ACHN (cell line): ENCODE measurements around the gene MAB21L4.

ENCODE experiments used
- DNase-seq: peaks from one replicate; pipeline ENCODE4 v3.0.0-alpha.2; 2015
- in situ Hi-C: cut with HindIII; loops from 2 replicates; pipeline ENCODE4 v1.10.0; 2017; ENCODE audit warnings: low sequenced_read_pairs, low pct_ligation_motif_present, low pct_unique_long_range_greater_than_20kb

Gene MAB21L4

DNA sequence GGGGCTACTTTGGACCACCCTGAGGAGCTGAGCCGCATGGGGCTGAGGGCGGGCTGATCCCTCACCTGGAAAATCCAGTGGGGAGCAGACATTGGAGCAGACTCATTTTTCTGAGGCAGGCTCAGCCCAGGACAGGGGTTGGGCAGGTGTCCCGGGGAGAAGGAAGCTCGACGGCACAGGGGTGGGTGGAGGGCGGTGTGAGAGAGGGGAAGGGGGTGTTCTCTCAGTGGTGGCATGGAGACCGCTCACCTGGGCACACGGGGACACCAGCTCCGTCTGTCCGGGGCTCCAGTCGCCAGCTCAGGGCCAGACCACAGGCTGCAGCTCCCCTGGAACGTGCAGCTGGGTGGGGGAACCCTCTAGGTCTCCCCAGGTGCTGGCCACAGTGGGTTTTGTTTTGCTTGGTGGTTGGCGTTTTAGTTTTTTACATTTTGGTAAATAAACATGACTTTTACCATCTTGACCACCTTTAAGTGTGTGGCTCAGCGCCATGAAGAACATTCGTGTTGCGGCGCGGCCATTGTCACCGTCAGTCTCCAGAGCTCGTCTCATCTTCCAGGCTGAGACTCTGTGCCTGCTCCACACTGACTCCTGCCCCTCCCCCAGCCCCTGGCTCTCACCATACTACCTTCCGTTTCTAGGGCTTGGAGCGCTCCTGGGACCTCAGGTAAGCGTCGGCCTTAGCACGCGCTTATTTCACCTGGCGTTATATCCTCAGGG lies 4.3 kb upstream of the MAB21L4 start:
- no peak for DNase-seq
- in situ Hi-C loops = no loop called here

DNA sequence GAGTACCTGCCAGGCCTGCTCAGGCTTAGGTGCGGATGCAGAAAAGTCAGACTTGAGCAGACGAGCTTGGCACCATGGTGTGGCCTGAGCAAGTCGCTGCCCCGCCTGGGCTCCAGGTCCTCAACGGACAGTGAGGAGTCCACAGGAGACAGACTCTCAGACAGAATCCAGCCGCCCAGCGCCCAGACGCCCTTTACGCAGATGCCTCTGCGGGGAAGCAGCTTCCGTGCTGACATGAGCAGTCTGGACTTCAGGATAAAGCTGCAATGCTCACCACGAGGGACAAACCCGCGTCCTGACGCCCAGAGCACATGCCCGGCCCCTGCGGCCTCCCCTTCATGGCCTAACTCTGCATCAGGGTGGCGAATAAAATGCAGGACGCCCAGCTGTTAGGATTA lies 3.5 kb upstream of the MAB21L4 start:
- in situ Hi-C loops = no loop called here
- DNase-seq = no peak

DNA sequence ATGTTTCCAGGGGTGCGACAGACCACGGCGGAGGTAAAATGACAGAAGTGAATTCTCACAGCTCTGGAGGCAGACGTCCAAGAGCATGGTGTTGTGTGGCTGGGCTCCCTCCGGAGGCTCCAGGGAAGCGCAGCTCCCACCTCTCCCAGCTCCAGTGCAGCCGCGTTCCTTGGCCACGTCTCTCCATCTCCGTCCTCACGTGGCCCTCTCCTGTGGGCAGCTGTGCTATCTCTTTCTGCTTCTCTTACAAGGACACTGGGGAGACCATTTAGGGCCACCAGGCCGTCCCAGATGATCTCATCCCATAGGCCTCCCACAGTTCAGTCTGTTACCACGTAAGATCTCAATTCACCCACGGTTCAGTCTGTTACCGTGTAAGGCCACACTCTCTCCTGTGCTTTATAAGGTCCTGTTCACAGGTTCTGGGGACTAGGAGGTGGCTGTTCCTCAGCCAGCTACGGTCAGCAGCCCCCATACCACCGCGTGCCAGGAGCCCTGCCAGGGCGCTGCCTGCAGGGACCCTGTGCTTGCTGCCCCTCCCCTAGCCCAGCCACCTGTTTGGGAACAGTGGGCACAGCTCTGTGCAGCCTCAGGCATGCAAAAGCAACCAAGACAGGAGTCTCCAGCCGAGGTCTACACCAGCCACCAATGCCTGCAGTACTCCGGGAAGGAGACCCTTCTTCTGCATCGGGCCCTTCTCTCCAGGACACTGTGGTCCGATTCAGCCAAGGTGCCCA lies 2.9 kb upstream of the MAB21L4 start:
- DNase-seq = no peak
- in situ Hi-C loops = no loop called here

DNA sequence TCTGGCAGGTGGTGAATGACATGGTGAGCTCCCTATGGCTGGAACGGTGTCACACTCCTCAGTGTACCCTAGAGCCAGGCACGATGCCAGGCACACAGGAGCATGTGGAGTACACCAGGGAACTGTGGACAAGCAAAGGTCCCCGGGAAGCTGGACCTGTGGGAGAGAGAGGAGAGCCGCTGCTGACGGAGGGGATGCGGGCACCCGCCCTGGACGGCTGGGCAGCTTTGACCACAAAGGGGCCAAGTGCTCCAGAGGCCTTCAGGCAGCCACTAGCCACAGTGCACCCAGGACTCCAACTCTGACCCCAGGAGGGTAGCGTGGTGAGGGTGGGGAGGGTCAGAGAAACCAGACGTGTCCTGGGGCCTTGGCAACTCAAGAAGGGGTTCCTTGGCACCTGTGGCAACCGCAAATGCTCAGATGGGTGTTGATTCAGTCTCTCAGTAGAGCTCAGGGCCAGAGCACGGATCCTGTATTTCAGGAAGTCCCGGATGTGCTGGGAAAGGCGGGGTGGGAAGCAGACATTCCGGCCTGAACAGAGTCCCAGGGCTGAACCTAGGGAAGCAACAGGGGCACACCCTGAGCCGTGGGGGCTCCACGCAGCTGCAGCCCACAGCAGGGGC lies 2.3 kb upstream of the MAB21L4 start:
- no peak for DNase-seq
- in situ Hi-C loops = no loop called here

DNA sequence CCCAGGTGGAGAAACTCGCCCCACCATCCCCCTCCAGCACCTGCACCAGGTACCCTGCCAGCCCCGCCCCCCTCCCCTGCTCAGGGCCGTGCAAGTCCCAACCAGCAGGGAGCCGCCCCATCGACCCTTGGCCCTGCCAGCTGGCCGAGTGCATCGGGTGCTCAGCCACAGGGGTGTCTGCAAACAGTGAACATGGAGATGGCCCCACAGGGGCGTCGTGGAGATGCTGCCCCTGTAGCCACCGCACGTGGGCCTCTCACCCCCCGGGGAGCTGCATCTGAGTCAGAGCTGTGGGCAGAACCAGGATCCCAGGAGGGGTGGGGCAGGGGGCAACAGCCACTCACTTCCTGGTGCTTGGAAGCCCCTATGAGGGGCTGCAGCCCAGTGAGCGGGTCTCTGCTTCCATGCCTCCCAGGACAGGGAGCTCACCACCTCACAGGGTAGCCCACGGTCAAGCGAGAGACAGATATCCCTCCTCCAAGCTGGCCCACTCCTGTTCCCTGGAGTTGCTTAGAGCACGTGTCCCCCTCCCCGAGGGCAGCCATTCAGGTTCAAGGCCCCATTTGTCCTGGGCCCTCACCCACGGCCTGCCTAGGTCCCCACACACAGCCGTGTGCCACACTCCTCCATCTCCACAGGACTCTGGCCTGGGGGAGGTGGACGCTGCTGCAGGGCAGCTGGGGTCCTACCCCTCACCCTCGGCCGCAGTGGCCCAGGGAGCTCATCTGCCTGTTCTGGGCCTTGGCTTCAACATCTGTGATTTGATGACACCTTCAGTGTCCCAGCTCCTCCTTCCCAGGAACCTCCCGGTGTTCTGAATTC lies 1.1 kb upstream of the MAB21L4 start:
- in situ Hi-C loops = no loop called here
- DNase-seq = no peak

DNA sequence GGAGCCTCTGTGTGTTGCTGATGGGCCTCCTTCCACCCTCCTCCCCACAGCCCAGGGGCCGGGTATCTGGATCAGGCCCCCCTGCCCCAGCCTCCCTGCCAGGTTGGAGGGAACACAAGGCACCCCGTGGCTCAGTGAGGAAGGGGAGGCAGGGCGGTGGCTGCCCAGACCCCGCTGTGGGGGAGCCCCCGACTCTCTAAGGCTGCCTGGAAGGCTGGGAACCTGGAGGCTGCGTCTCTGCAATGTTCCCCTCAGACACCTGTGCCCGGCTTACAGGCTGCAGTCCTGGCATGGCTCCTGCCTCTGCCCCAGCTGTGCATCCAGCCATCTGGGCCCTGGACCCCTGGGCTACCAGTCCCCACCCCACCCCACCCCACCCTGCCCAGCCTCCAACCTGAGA lies 438 bp upstream of the MAB21L4 start:
- in situ Hi-C loops = no loop called here

DNA sequence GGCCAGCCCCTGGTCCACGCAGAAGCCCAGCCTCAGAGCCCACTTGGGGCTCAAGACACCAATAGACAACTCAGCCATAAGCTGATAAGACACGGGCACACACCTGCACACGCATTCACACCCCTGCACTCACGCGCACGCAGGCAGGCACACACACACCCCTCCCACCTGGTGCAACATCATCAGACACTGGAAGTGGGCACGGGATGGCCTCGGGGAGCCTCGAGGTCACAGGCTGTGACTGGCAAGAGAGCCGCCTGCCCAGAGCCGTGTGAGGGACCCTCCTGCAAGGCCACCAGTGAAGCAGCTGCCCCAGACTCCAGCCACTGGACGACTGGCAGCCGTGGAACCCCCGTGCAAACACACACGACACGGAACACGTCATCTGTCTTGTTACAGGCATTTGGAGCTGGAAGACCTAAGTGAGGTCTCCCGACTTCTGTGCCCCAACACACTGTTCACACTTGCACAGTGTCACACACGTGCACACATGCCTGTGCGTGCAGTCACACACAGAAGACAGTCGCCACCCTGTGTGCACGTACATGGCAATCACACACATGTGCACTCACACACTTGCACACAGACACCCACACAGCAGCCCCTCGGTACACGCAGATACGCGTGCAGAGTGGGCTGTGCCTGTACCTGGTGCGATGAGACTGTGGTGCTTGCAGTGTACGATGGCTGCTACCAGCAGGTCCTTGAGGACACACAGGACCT lies 959 bp downstream of the MAB21L4 start:
- in situ Hi-C loops = no loop called here
- DNase-seq = no peak

More for the DNA sequence above, 438 bp upstream of the MAB21L4 start:
- no peak for DNase-seq

DNA sequence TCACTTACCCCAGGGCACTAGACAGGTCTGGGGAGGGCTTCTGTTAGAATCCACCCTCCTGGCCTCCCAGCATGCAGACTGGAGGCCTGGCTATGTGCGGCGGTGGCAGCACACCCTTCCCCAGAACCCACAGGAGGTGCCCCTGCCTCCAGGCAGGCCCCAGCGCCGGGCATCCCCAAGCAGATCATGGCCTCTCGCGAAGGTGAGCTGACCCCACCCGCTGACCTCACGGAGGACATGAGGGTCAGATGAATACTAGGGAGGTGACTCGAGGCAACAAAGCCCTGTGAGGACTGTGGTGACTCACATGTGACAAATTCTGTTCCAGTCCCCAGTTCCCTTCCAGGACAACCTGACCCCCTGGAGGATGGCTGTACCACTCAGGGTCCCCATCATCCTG lies 1.9 kb downstream of the MAB21L4 start:
- no peak for DNase-seq
- in situ Hi-C loops = no loop called here

DNA sequence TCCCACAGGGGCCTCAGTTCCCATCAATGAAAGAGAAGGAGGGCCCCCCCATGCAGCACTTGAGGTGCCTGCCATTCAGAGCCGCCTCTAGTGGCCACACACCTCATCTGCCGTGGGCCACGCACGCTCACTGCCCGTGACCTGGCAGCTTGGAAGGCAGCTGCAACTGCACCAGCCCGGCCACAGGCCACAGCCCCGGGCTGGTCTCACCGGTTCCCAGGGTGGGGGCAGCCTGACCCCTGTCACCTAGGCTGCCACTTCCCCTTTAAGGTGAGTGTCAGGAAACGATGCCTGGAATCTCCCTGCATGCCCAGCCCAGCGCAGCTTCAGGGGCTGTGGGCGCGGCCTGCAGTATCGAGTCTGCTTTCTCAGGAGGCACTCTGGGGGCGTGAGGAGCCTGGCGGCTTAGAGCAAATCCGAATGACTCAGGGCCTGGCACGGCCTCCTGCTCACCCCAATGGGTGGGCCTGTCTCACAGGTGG lies 2.6 kb downstream of the MAB21L4 start:
- no peak for DNase-seq
- in situ Hi-C loops = no loop called here

DNA sequence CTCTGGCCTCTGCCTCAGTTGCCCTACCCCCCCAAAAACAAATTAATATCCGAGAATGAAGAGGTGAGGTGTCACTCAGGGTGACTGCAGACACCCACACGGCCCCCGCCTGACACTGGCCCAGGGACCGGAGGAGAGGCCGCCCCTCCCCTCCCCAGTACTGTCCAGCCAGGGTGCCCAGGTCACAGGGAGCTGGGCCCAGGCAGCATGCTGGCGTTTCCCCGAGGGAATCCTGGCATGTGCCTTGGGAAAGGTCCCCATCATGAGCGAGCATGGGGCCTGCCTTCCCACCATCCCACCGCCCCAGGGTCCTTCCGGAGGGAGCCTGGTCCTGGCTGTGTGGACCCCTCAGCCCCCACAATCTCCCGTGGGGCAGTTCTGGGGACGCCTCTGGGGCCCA lies 3.0 kb downstream of the MAB21L4 start:
- no peak for DNase-seq
- in situ Hi-C loops = no loop called here

DNA sequence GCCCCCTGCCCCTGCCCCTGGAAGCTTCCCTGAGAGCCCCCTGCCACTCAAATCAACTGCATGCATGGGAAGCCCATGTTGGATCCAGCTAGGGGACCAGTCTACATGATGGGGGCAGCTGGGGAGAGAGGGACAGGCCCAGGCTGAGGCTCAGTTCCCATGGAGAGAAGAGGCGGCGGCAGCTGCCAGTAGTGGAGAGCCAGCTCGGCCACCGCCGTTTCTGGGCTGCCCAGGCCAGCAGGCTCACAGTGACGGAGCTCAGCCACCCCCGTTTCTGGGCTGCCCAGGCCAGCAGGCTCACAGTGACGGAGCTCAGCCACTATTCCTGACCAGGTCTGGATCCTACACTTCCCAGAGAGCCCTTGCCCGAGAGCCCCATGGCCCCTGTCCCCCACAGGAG lies 3.6 kb downstream of the MAB21L4 start:
- no peak for DNase-seq
- in situ Hi-C loops = no loop called here

DNA sequence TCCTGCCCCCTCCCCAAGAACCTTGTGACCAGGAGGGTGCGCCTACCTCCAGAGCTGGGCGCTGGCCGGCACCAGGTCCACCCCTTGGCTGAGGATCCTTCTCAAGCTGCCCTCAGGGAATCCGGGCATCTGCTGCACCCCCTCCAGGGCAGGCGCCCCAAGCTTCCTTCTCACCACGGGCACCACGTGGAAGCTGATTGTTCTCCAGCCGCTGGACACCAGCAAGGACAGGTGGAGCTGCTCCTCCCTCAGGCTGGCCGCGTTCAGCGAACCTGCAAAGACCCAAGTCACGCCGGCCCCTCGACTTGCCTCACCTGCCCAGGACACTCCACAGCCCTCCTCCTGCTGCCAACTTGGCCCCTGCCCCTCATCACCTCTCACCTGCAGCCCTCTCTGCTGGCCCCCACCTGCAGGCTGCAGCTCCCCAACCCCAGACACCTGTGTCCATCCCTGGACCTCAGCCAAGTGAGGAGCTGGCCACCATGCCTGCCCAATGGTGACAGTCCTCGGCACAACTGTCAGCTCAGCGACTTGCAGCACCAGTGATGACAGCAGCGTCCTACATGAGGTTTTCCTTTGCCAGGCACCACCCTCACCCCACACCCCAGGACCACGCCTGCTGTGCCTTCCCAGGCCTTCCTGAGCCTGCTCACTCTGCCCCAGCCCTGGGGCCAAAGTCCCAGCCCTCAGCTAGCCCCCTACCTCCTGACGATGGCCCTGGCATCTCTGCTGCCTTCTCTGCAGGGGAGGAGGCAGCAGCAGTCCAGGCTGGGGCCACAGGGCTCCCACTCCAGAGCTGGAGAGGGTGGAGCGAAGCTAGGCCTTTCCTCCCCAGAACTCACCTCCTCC lies 4.2 kb downstream of the MAB21L4 start:
- in situ Hi-C loops = no loop called here

DNA sequence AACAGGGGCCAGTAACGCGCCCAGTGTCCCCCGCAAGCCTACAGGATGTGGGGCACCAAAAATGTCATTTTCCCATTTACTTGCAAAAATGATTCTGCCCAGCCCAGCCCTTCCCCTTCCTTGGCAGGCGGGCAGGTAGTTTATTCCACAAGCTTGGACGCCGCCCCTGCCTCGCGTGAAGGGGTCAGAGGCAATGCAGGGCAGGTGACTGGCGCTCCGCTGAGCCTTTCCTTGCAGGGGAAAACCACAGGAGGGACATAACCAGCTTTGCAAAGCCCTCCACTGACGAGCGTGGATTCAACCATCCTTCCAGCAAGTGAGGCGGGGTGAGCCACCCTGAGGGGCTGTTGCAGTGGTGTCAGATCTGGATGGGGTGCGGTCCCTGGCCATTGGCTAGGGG lies 5.3 kb downstream of the MAB21L4 start:
- in situ Hi-C loops = no loop called here
- no peak for DNase-seq

More for the DNA sequence above, 4.2 kb downstream of the MAB21L4 start:
- no peak for DNase-seq

DNA sequence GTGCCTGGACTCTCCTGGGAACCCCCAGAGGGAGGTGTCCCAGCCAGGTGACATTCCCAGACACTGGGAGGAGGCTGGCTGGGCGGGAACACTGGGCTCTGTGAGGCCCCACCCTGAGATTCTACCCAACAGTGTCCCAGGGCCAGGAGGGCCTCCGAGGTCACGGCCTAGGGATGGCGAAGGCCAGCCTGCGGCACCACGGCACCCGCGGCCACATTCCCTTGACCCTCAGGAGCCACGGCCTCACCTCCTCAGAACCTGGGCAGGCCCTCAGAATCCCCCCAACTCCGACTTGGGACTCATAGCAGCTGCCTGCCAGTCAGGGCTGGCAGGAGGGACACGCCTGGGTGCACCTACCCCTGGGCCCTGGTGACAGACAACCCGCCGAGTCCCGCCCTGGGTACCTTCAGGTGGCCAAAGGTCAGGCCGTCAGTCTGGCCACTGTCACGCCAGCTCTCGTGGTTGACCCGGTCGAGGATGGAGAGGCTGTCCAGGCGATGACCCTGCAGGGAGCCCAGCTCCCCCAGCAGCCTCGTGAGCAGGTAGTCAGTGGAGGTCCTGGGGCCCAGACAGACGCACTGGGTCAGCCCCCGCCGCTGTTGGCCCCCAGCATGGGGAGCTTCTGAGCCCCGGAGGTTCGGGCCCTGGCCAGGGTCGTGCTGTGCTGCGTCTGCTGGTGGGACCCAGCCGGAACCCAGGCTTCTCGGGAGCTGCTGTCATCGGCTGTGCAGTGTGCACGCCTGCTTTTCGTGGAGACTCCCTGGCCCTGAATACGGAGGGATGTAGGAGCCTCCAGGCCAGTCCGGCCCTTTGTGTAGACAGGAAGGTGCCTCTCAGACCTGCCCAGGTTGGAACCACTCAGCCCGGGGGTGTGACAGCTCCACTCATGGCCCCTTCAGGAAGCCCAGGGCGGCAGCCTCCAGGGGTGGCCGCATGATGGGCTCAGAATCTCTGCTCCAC lies 6.1 kb downstream of the MAB21L4 start:
- DNase-seq = no peak
- in situ Hi-C loops = no loop called here

DNA sequence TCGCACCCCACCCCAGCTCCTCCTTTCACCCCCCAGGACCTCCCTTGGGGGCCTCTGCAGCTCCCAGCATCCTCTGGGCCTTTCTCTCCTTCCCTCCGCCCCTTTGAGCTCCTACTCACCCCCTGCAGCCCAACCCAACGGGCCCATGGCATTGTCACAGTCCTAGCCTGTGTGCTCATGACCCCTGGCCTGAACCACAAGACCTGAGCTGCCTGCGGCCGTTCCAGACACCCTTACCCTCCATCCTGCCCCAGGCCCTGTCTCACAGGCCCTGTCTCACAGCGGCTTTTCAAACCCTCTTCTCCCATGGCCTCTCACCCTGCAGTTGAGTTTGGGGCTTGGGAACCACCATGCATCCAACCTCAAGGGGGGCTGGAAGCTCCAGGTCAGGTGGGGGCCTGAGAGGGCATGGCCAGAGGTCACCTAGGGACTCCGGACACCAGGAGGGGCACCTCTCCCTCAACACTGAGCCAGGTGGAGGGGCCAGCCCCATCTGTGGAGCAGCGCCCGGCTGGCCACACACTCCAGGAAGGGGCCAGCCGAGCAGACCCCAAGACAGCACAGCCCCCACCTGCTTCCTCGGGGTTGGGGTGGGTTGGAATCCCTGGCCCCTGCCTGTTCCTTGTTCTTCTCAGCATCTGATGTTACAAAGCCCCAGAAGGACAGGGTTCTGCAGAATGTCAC lies 6.9 kb downstream of the MAB21L4 start:
- DNase-seq = no peak
- in situ Hi-C loops = no loop called here
